ENCODE results near the gene MMP28. TPM values are rescaled to one million over a fixed set of nuclear protein-coding genes. Genes with fewer than 3 reads are reported as not detected.

Gene MMP28
- total RNA-seq, 4 donors from 2014 or later: 75.5 to 150 (median 116) TPM

- Histone ChIP-seq H3K36me3 (no peaks in the 10 kb centered on the region), H3K4me3 (no peak overlapping the region), H3K27me3 (peaks cover 0 to 3% (median 0%) of the 10 kb centered on the region in 4 donors), H3K27ac (replicated peaks in 1 of 4) (peak overlapping the region in 3 of 4 donors; percentile 72 to 82 (median 75)), H3K4me1 (peaks cover 51 to 93% (median 86%) of the 10 kb centered on the region in 4 donors), H3K9me3 (no peaks in the 10 kb centered on the region)
- WGBS: 54% methylated on average over 2 of the region's 4 CpGs
- intact Hi-C loops (cut with DNase I): no loop called here
- TF ChIP-seq POLR2A (IDR thresholded peaks at IDR 0.05; ENCODE audit: low read depth) (no peak), POLR2AphosphoS5 (IDR thresholded peaks at IDR 0.05) (no peak), CTCF (IDR thresholded peaks at IDR 0.05) (no peak), EP300 (IDR thresholded peaks at IDR 0.05) (no peak)
- DNase-seq (ENCODE audit: extremely low spot score): no peak
Observed at GRCh38 chr17:35797370-35797769, 1.9 kb upstream of the MMP28 start.

GRCh38 chr17:35796942-35797341 is 1.5 kb upstream of the MMP28 start:
- Histone ChIP-seq H3K27me3 (peaks cover 0 to 3% (median 0%) of the 10 kb centered on the region in 4 donors), H3K36me3 (no peaks in the 10 kb centered on the region), H3K9me3 (no peaks in the 10 kb centered on the region), H3K4me3 (no peak overlapping the region), H3K4me1 (peaks cover 47 to 93% (median 86%) of the 10 kb centered on the region in 4 donors), H3K27ac (replicated peaks in 1 of 4) (no peak overlapping the region)
- intact Hi-C loops (cut with DNase I): no loop called here
- WGBS: 82% methylated on average over 1 of the region's 1 CpG
- TF ChIP-seq EP300 (IDR thresholded peaks at IDR 0.05): no peak
- TF ChIP-seq POLR2AphosphoS5 (IDR thresholded peaks at IDR 0.05): no peak
- TF ChIP-seq POLR2A (IDR thresholded peaks at IDR 0.05; ENCODE audit: low read depth): no peak
- TF ChIP-seq CTCF (IDR thresholded peaks at IDR 0.05): no peak
- DNase-seq (ENCODE audit: extremely low spot score): no peak

GRCh38 chr17:35795871-35796265 is 427 bp upstream of the MMP28 start:
- Histone ChIP-seq H3K4me1 (peaks cover 37 to 93% (median 86%) of the 10 kb centered on the region in 4 donors), H3K27me3 (peaks cover 0 to 3% (median 0%) of the 10 kb centered on the region in 4 donors), H3K9me3 (no peaks in the 10 kb centered on the region), H3K4me3 (peak overlapping the region; percentile 71 to 89 (median 80)), H3K27ac (replicated peaks in 1 of 4) (peak overlapping the region; percentile 80 to 88 (median 84)), H3K36me3 (no peaks in the 10 kb centered on the region)
- intact Hi-C loops (cut with DNase I): no loop called here
- DNase-seq (ENCODE audit: extremely low spot score): no peak
- 36% methylated on average over 6 of the region's 8 CpGs for whole genome bisulfite sequencing
- no peak for TF ChIP-seq CTCF (IDR thresholded peaks at IDR 0.05)
- TF ChIP-seq POLR2A (IDR thresholded peaks at IDR 0.05; ENCODE audit: low read depth): no peak
- TF ChIP-seq POLR2AphosphoS5 (IDR thresholded peaks at IDR 0.05): no peak
- no peak for TF ChIP-seq EP300 (IDR thresholded peaks at IDR 0.05)

GRCh38 chr17:35793257-35793656 is 2.2 kb downstream of the MMP28 start:
- H3K4me1 ChIP-seq: peaks cover 25 to 87% (median 84%) of the 10 kb centered on the region in 4 donors

More at GRCh38 chr17:35793257-35793656, 2.2 kb downstream of the MMP28 start:
- DNase-seq (ENCODE audit: extremely low spot score): no peak
- TF ChIP-seq POLR2AphosphoS5 (IDR thresholded peaks at IDR 0.05) (peak in 1 of 2 donors; percentile 26), CTCF (IDR thresholded peaks at IDR 0.05) (no peak), EP300 (IDR thresholded peaks at IDR 0.05) (no peak)
- peak overlapping the region; percentile 80 to 88 (median 84) for H3K27ac ChIP-seq (replicated peaks in 1 of 4)
- no peaks in the 10 kb centered on the region for H3K36me3 ChIP-seq
- H3K4me3 ChIP-seq: peak overlapping the region; percentile 71 to 89 (median 80)
- peaks cover 0 to 3% (median 0%) of the 10 kb centered on the region in 4 donors for H3K27me3 ChIP-seq
- intact Hi-C loops (cut with DNase I): no loop called here
- no peaks in the 10 kb centered on the region for H3K9me3 ChIP-seq
- 50% methylated on average over 3 of the region's 3 CpGs for WGBS
